H9 (cell line): ENCODE data around the gene PPIF. TPM values are rescaled to one million over a fixed set of nuclear protein-coding genes. Genes with fewer than 3 reads are reported as not detected.

Experiments used
- DNase-seq: peaks from one replicate; pipeline ENCODE4 v3.0.0-alpha.2; 2017
- H2AFZ ChIP-seq: one replicate; pipeline ENCODE4 v1.6.1; 2013; ENCODE audit warnings: mild to moderate bottlenecking, low read length, control low read depth, moderate library complexity
- H2AK5ac ChIP-seq: 2 replicates; pipeline ENCODE4 v1.6.1; 2013; ENCODE audit warnings: low read length, control low read depth, mixed read lengths; ENCODE audit not compliant: insufficient read length
- H2BK120ac ChIP-seq: one replicate; pipeline ENCODE4 v1.6.1; 2013; ENCODE audit warnings: low read depth, mild to moderate bottlenecking, low read length, control low read depth, inconsistent platforms; ENCODE audit not compliant: poor library complexity, severe bottlenecking
- H2BK12ac ChIP-seq: 2 replicates; pipeline ENCODE4 v1.6.1; 2013; ENCODE audit warnings: low read length, control low read depth, mixed read lengths, low read depth; ENCODE audit not compliant: insufficient read length
- H2BK15ac ChIP-seq: 2 replicates; pipeline ENCODE4 v1.6.1; 2013; ENCODE audit warnings: low read depth, low read length, control low read depth
- H2BK20ac ChIP-seq: one replicate; pipeline ENCODE4 v1.6.1; 2013; ENCODE audit warnings: low read depth, mild to moderate bottlenecking, low read length, control low read depth, inconsistent platforms; ENCODE audit not compliant: poor library complexity, severe bottlenecking
- H2BK5ac ChIP-seq: 2 replicates; pipeline ENCODE4 v1.6.1; 2013; ENCODE audit warnings: low read length, control low read depth, mixed read lengths; ENCODE audit not compliant: insufficient read length
- H3K14ac ChIP-seq: 2 replicates; pipeline ENCODE4 v1.6.1; 2013; ENCODE audit warnings: low read length, control low read depth; ENCODE audit not compliant: insufficient read depth
- H3K18ac ChIP-seq: 2 replicates; pipeline ENCODE4 v1.6.1; 2013; ENCODE audit warnings: low read depth, mild to moderate bottlenecking, mixed read lengths, low read length, control low read depth; ENCODE audit not compliant: insufficient read length
- H3K23ac ChIP-seq: 2 replicates; pipeline ENCODE4 v1.6.1; 2013; ENCODE audit warnings: low read length, control low read depth, mixed read lengths, low read depth; ENCODE audit not compliant: insufficient read length
- H3K23me2 ChIP-seq: 2 replicates; pipeline ENCODE4 v1.6.1; 2013; ENCODE audit warnings: low read depth, mild to moderate bottlenecking, mixed read lengths, low read length, control low read depth; ENCODE audit not compliant: insufficient read length, poor library complexity, severe bottlenecking
- H3K27ac ChIP-seq: 2 replicates; pipeline ENCODE4 v1.5.1; 2013; ENCODE audit warnings: low read length, control low read depth, mixed read lengths, low read depth; ENCODE audit not compliant: insufficient read length
- H3K27me3 ChIP-seq: 2 replicates; pipeline ENCODE4 v1.6.1; 2013; ENCODE audit warnings: low read length, control low read depth, inconsistent platforms; ENCODE audit not compliant: insufficient read depth
- H3K4ac ChIP-seq: 2 replicates; pipeline ENCODE4 v1.6.1; 2013; ENCODE audit warnings: low read depth, mild to moderate bottlenecking, control low read depth, inconsistent platforms, low read length, moderate library complexity
- H3K4me1 ChIP-seq: 2 replicates; pipeline ENCODE4 v1.6.1; 2013; ENCODE audit warnings: low read length, control low read depth, inconsistent platforms; ENCODE audit not compliant: insufficient read depth
- H3K4me2 ChIP-seq: 2 replicates; pipeline ENCODE4 v1.6.1; 2013; ENCODE audit warnings: low read length, control low read depth, mixed read lengths; ENCODE audit not compliant: insufficient read length, insufficient read depth
- H3K56ac ChIP-seq: 2 replicates; pipeline ENCODE4 v1.6.1; 2013; ENCODE audit warnings: low read depth, mild to moderate bottlenecking, mixed read lengths, low read length, control low read depth; ENCODE audit not compliant: insufficient read length
- H3K79me1 ChIP-seq: 2 replicates; pipeline ENCODE4 v1.6.1; 2013; ENCODE audit warnings: low read depth, mild to moderate bottlenecking, moderate library complexity, low read length, control low read depth, inconsistent platforms; ENCODE audit not compliant: insufficient read depth, poor library complexity, severe bottlenecking
- H3K79me2 ChIP-seq: 2 replicates; pipeline ENCODE4 v1.6.1; 2013; ENCODE audit warnings: low read length, control low read depth, inconsistent platforms; ENCODE audit not compliant: insufficient read depth
- H3K9ac ChIP-seq: 2 replicates; pipeline ENCODE4 v1.6.1; 2013; ENCODE audit warnings: low read length, control low read depth, mixed read lengths; ENCODE audit not compliant: insufficient read length; ENCODE audit errors: extremely low read depth
- H3K9me3 ChIP-seq: one replicate; pipeline ENCODE4 v1.6.1; 2013; ENCODE audit warnings: low read depth, low read length, inconsistent platforms; ENCODE audit not compliant: control insufficient read depth
- H3T11ph ChIP-seq: one replicate; pipeline ENCODE4 v1.6.1; 2013; ENCODE audit warnings: mild to moderate bottlenecking, low read length, control low read depth, inconsistent platforms
- H4K20me1 ChIP-seq: one replicate; pipeline ENCODE4 v1.6.1; 2013; ENCODE audit not compliant: control insufficient read depth, insufficient read length, insufficient read depth
- H4K5ac ChIP-seq: 2 replicates; pipeline ENCODE4 v1.6.1; 2013; ENCODE audit warnings: low read depth, mild to moderate bottlenecking, mixed read lengths, low read length, control low read depth; ENCODE audit not compliant: insufficient read length
- H4K8ac ChIP-seq: replicated peaks from 2 replicates; pipeline ENCODE4 v1.6.1; 2013; ENCODE audit warnings: low read length, control low read depth, mixed read lengths, low read depth; ENCODE audit not compliant: insufficient read length
- H4K91ac ChIP-seq: 2 replicates; pipeline ENCODE4 v1.6.1; 2013; ENCODE audit warnings: low read depth, mild to moderate bottlenecking, moderate library complexity, mixed read lengths, low read length, control low read depth; ENCODE audit not compliant: insufficient read length
- H3K27ac Mint-ChIP-seq, 3 experiments: 2 replicates in 2 of 3; 3 replicates in 1 of 3; pipeline ENCODE4 v1.8.0; 2020 to 2021; ENCODE audit warnings: mixed read lengths in 3 of 3, mild to moderate bottlenecking in 1 of 3, moderate library complexity in 1 of 3
- H3K27me3 Mint-ChIP-seq: 2 replicates; pipeline ENCODE4 v1.8.0; 2021; ENCODE audit warnings: low read depth, mild to moderate bottlenecking, moderate library complexity, mixed read lengths
- H3K36me3 Mint-ChIP-seq, 3 experiments: 2 replicates in 2 of 3; 3 replicates in 1 of 3; pipeline ENCODE4 v1.8.0; 2020 to 2021; ENCODE audit warnings: low read depth in 3 of 3, mixed read lengths in 3 of 3; ENCODE audit not compliant: insufficient read depth in 1 of 3
- H3K4me1 Mint-ChIP-seq, 2 experiments: 2 replicates each; pipeline ENCODE4 v1.8.0; 2020; ENCODE audit warnings: mixed read lengths in 2 of 2
- H3K4me3 Mint-ChIP-seq, 2 experiments: 2 replicates in 1 of 2; 3 replicates in 1 of 2; pipeline ENCODE4 v1.8.0; 2020 to 2021; ENCODE audit warnings: mild to moderate bottlenecking in 2 of 2, mixed read lengths in 2 of 2, moderate library complexity in 1 of 2
- H3K9me3 Mint-ChIP-seq, 2 experiments: 2 replicates in 1 of 2; 3 replicates in 1 of 2; pipeline ENCODE4 v1.8.0; 2020; ENCODE audit warnings: mild to moderate bottlenecking in 2 of 2, mixed read lengths in 2 of 2, moderate library complexity in 1 of 2
- CTCF ChIP-seq: fragments of 200-600 bp; sonication (generic); conservative IDR thresholded peaks from 3 replicates; pipeline ENCODE4 v1.8.0; 2021; ENCODE audit warnings: antibody characterized with exemption, mild to moderate bottlenecking
- WGBS: extraction: QIAGEN DNeasy Blood & Tissue Kit; methylation state at CpG from one replicate; pipeline ENCODE4 v1.1.7; 2013; ENCODE audit warnings: missing lambda C conversion rate, low lambda C conversion rate, mixed read lengths; ENCODE audit not compliant: insufficient read length; ENCODE audit errors: extremely low coverage; 5-methylcytosine and 5-hydroxymethylcytosine counted together
- total RNA-seq: library from RNA; stranded (reverse); gene quantifications from 2 replicates; pipeline ENCODE4 v1.2.1, GENCODE V29; 2021

The PPIF gene
- total RNA-seq, 1 experiment from 2014 or later: 79.7 TPM

GRCh38 chr10:79310200-79310865 lies 36.9 kb upstream of the PPIF start:
- Histone ChIP-seq H2AK5ac (no peak overlapping the region), H4K91ac (no peak overlapping the region), H3K9ac (no peak overlapping the region), H3K18ac (no peak overlapping the region), H2BK15ac (no peak overlapping the region), H3K9me3 (no peaks in the 10 kb centered on the region), H3K4ac (no peak overlapping the region), H3K79me1 (no peaks in the 10 kb centered on the region), H2BK20ac (no peak overlapping the region), H3T11ph (no peak overlapping the region), H2AFZ (no peak overlapping the region), H3K4me2 (no peak overlapping the region), H3K23me2 (no peaks in the 10 kb centered on the region), H3K79me2 (no peaks in the 10 kb centered on the region), H3K56ac (no peak overlapping the region), H3K4me1 (no peaks in the 10 kb centered on the region), H2BK120ac (no peak overlapping the region), H3K23ac (no peak overlapping the region), H3K27me3 (no peaks in the 10 kb centered on the region), H2BK12ac (no peak overlapping the region), H3K27ac (no peak overlapping the region), H2BK5ac (no peak overlapping the region), H4K5ac (no peak overlapping the region), H4K8ac (no peak overlapping the region), H4K20me1 (no peaks in the 10 kb centered on the region), H3K14ac (no peak overlapping the region)
- Mint-ChIP-seq H3K27me3 (no peaks in the 10 kb centered on the region; the same call in 1 of the 2 replicates), H3K4me3 (no peak overlapping the region), H3K27ac (peak overlapping the region in 2 of 3 experiments; percentile 47 to 48; a peak in 2 of 7 replicates), H3K4me1 (peaks cover 0 to 3% of the 10 kb centered on the region in 2 experiments; a peak in 2 of 4 replicates), H3K36me3 (peaks cover 16 to 63% (median 44%) of the 10 kb centered on the region in 3 experiments), H3K9me3 (no peaks in the 10 kb centered on the region)
- no peak for DNase-seq
- no peak for TF ChIP-seq CTCF
- WGBS: no CpG with 5 or more reads among the region's 29 CpGs
